ENCODE measurements around the gene GOLM1.
"Not testable (repeated sequence)": the region's sequence is repeated elsewhere in the genome, so short reads cannot be mapped to it uniquely, and the experiment has no call there.

The GOLM1 gene, protein sequence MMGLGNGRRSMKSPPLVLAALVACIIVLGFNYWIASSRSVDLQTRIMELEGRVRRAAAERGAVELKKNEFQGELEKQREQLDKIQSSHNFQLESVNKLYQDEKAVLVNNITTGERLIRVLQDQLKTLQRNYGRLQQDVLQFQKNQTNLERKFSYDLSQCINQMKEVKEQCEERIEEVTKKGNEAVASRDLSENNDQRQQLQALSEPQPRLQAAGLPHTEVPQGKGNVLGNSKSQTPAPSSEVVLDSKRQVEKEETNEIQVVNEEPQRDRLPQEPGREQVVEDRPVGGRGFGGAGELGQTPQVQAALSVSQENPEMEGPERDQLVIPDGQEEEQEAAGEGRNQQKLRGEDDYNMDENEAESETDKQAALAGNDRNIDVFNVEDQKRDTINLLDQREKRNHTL

GRCh38 chr9:86098824-86099700 is at the start of gene GOLM1:
Gene GOLM1 (minus strand): TSS chr9:86099558. CDS start chr9:86079320, 20,238 bp downstream.
- DNase-seq (ENCODE audit: low spot score): peak; percentile 81

DNA sequence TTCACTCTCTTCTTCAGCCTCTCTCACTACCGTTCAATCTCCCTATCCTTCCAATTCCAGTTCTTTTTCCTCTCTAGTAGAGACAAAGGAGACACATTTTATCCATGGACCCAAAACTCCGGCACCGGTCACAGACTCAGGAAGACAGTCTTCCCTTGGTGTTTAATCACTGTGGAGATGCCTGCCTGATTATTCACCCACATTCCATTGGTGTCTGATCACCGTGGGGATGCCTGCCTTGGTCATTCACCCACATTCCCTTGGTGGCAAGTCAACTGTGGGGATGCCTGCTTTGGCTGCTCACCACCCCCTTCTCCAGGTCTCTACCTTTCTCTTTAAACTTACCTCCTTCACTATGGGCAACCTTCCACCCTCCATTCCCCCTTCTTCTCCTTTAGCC is 47.3 kb upstream of the GOLM1 start:
- DNase-seq (ENCODE audit: low spot score): not testable (repeated sequence)

DNA sequence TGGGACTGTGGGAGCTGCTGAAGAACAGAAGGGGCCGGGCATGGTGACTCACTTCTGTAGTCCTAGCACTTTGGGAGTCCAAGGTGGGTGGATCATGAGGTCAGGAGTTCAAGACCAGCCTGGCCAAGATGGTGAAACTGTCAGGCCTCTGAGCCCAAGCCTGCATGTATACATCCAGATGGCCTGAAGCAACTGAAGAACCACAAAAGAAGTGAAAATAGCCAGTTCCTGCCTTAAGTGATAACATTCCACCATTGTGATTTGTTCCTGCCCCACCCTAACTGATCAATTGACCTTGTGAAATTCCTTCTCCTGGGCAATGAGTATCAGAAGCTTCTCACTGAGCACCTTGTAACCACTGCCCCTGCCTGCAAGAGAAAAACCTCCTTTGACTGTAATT is 46.6 kb upstream of the GOLM1 start:
- DNase-seq (ENCODE audit: low spot score): not testable (repeated sequence)

- DNase-seq (ENCODE audit: low spot score): no peak
These were observed 43.6 kb upstream of the GOLM1 start for GRCh38 chr9:86142973-86143372.

DNA sequence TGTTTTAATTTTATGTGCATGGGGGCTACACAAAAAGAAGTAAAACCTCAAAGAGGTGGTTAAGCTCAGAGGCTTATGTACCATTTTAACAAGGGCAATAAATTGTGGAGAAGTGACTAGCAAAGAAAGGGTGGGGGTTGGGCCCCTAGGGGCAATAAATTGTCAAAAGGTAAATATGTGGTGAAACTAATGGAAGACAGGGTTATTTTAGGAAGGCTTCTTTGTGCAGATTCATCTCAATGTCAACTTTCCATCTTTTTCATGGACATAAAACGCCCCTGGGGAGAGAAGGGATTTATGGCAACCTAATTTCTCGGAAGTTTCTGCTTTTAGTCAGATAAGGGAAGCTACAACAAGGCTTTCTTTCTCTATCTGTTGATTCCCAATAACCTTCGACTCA is 42.5 kb upstream of the GOLM1 start:
- DNase-seq (ENCODE audit: low spot score): no peak

- no peak for DNase-seq (ENCODE audit: low spot score)
These were observed 36.0 kb upstream of the GOLM1 start for GRCh38 chr9:86135371-86135770.

DNA sequence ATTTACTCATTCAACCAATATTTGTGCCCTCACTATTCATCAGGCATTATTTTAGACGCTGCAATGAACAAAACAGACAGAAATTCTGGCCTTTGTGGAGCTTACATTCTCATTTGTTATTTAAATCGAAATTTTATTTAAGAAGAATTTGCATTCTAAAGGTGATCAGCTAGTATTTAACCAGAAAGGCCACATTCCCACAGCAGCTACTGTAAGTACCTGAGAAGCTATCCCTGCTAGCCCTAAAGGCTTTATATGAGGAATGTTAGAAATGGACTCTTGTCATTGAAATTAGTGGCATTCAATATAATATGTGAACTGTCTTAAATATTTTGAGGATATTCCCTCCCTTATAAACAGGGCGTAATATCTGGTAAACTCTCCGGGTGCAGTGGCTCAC is 35.0 kb upstream of the GOLM1 start:
- DNase-seq (ENCODE audit: low spot score): no peak

DNA sequence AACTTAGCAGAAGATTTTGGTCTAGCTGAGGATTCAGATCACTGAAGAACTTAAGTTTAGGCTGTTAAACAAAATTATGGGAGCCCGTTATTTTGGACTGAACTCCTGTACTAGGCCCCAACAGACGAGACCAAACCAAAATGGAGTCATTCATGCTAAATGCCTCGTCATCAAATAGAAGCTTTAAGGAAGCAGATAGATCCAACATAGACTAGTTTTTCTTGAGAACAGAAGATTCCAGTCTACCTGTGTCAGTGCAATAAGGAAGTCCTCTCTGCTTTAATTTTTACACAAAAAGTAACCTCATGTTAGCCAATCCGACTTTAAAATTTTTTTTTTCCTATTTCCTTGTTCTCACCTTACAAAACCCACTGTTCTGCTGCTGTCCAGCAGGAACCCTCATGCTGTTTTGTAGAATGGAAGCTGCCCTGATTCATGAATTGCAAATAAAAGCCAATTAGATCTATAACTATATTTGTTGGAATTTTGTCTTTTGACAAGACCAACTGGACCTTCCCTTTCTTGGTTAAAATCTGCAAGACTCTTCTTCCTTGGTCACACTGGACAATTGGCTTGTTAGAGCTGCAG is 29.0 kb upstream of the GOLM1 start:
- DNase-seq (ENCODE audit: low spot score): no peak

- DNase-seq (ENCODE audit: low spot score): peak; percentile 73
These were observed 27.9 kb upstream of the GOLM1 start for GRCh38 chr9:86126998-86127972.

DNA sequence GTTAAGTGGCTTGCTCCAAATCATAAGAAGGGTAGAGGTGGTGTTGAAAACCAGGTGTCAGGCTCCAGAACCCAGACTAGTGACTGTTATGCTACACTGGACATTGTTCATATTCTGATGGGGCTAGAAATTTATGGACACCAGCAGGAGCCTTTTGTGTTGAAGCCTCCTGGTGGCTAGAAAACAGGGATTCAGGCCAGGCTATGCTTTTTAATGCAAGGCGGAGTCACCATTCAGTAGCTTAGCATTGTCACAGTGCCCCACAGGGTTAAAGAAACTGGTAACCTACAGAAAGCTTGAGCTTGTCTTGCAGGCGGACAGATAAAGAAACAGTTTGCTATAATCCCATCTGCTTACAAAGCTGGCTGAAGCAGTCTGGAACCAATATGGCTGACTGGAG is 23.0 kb upstream of the GOLM1 start:
- no peak for DNase-seq (ENCODE audit: low spot score)

GRCh38 chr9:86119457-86119856 is 20.1 kb upstream of the GOLM1 start:
- no peak for DNase-seq (ENCODE audit: low spot score)

- no peak for DNase-seq (ENCODE audit: low spot score)
These were observed 17.1 kb upstream of the GOLM1 start for GRCh38 chr9:86116425-86116824.

DNA sequence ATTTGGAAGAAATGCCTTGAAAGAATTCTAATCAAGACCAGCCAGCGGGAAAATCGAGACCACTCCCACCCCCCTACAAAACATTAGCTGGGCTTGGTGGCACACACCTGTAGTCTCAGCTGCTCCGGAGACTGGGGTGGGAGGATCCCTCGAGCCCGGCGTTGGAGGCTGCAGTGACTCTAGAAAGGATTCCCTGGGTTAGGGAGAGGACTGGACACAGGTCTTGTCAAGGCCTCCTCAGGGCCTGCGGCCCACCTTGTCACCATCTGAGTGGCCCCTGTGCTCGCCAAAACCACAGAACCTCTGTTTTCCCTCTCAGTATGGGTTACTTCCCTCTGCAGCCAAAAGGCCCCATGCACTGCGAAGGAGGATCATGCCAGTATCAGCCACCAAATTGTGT is 16.5 kb upstream of the GOLM1 start:
- no peak for DNase-seq (ENCODE audit: low spot score)

- DNase-seq (ENCODE audit: low spot score): no peak
These were observed 12.7 kb upstream of the GOLM1 start for GRCh38 chr9:86112057-86112456.

GRCh38 chr9:86102626-86103025 is 3.3 kb upstream of the GOLM1 start:
- DNase-seq (ENCODE audit: low spot score): no peak

- DNase-seq (ENCODE audit: low spot score): peak; percentile 70
These were observed 475 bp upstream of the GOLM1 start for GRCh38 chr9:86099701-86100364.

GRCh38 chr9:86097510-86098224 is 1.7 kb downstream of the GOLM1 start:
- DNase-seq (ENCODE audit: low spot score): no peak

GRCh38 chr9:86096386-86096785 is 3.0 kb downstream of the GOLM1 start:
- no peak for DNase-seq (ENCODE audit: low spot score)

DNA sequence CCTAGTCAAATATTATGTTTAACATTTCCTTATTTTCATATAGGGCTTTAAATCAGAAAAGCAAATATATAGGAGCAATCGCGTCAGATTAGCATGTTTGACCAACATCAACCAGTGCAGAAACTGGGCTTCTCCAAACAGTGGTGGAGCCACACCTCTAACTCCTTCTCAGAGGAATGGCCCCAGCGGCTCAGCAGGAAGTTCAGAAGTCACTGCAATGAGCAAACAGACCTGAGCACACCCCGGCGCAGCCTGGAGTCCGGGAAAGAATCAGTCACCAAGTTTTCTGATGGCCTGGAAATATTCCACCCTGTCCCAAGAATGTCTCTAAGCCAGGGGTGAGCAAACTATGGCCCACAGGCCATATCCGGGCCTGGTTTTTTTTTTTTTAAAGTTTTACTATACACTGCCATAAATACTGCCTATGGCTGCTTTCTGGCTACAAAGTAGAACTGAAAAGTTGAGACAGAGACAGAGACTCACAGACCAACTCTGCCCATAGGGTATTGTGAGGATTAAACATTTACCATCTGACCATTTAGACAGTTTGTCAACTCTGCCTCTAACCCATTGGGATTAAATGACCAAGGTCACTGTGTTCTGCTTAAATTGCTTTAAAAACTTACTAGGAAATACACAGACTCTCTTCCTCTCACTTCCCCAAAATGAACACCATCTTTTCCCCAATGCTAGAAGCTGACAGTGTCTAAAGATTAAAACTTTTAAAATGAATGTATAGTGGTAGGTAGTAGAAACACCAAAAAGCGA is 5.4 kb downstream of the GOLM1 start:
- no peak for DNase-seq (ENCODE audit: low spot score)

GRCh38 chr9:86091477-86091876 is 7.9 kb downstream of the GOLM1 start:
- DNase-seq (ENCODE audit: low spot score): no peak

Data from AG08395 (cell line).